Kidney epithelial cell (primary cell): ENCODE data around the gene ZNF609. TPM values are rescaled to one million over a fixed set of nuclear protein-coding genes. Genes with fewer than 3 reads are reported as not detected.
A peak's percentile ranks its signal among the peaks of the same experiment; 100 is the strongest.

ENCODE experiments used
- DNase-seq: peaks from one replicate; pipeline ENCODE4 v3.0.0-alpha.2; 2010; ENCODE audit warnings: low read depth
- H3K27me3 ChIP-seq: 2 replicates; pipeline ENCODE4 v1.6.0; 2011; ENCODE audit warnings: low read length; ENCODE audit not compliant: control insufficient read depth, insufficient read depth
- H3K36me3 ChIP-seq: 2 replicates; pipeline ENCODE4 v1.5.1; 2011; ENCODE audit warnings: low read length; ENCODE audit not compliant: control insufficient read depth, insufficient read depth
- H3K4me3 ChIP-seq: 2 replicates; pipeline ENCODE4 v1.5.1; 2011; ENCODE audit warnings: low read depth, mild to moderate bottlenecking, control low read depth, low read length
- CTCF ChIP-seq: IDR thresholded peaks from 2 replicates; pipeline ENCODE4 v1.5.1; 2011; ENCODE audit warnings: mild to moderate bottlenecking, moderate library complexity, low read length, control low read depth, inconsistent platforms; ENCODE audit not compliant: insufficient read depth, poor library complexity, severe bottlenecking
- total RNA-seq: library from RNA; depleted of rRNA; stranded (reverse); fragments of >200 nt; gene quantifications from 2 replicates; pipeline ENCODE4 v1.2.3, GENCODE V29; 2015

ZNF609 gene
- total RNA-seq, 1 donor from 2014 or later: 18.4 TPM

- H3K4me3 ChIP-seq: no peak overlapping the region
- no peaks in the 10 kb centered on the region for H3K36me3 ChIP-seq
- H3K27me3 ChIP-seq: no peaks in the 10 kb centered on the region
- DNase-seq: no peak
- TF ChIP-seq CTCF: no peak
Measured at GRCh38 chr15:64651601-64652191, 191.3 kb downstream of the ZNF609 start.

GRCh38 chr15:64653757-64654156 is 193.4 kb downstream of the ZNF609 start:
- DNase-seq: no peak
- Histone ChIP-seq H3K36me3 (no peaks in the 10 kb centered on the region), H3K4me3 (no peak overlapping the region), H3K27me3 (no peaks in the 10 kb centered on the region)
- peak; percentile 23 for TF ChIP-seq CTCF

- H3K4me3 ChIP-seq: no peak overlapping the region
- TF ChIP-seq CTCF: no peak
- DNase-seq: no peak
- no peaks in the 10 kb centered on the region for H3K27me3 ChIP-seq
- H3K36me3 ChIP-seq: no peaks in the 10 kb centered on the region
Measured at GRCh38 chr15:64656508-64656907, 196.1 kb downstream of the ZNF609 start.

GRCh38 chr15:64665179-64665578 is 204.8 kb downstream of the ZNF609 start:
- TF ChIP-seq CTCF: no peak
- no peaks in the 10 kb centered on the region for H3K36me3 ChIP-seq
- H3K27me3 ChIP-seq: no peaks in the 10 kb centered on the region
- DNase-seq: peak; percentile 53
- H3K4me3 ChIP-seq: no peak overlapping the region

- no peak for DNase-seq
- Histone ChIP-seq H3K27me3 (no peaks in the 10 kb centered on the region), H3K4me3 (no peak overlapping the region), H3K36me3 (no peaks in the 10 kb centered on the region)
- TF ChIP-seq CTCF: no peak
Measured at GRCh38 chr15:64667736-64668161, 207.4 kb downstream of the ZNF609 start.

- Histone ChIP-seq H3K36me3 (peaks cover 2% of the 10 kb centered on the region), H3K4me3 (no peak overlapping the region), H3K27me3 (no peaks in the 10 kb centered on the region)
- DNase-seq: no peak
- no peak for TF ChIP-seq CTCF
Measured at GRCh38 chr15:64673866-64674265, 213.5 kb downstream of the ZNF609 start.
